ENCODE measurements around the gene EGFR.

Gene EGFR

DNA sequence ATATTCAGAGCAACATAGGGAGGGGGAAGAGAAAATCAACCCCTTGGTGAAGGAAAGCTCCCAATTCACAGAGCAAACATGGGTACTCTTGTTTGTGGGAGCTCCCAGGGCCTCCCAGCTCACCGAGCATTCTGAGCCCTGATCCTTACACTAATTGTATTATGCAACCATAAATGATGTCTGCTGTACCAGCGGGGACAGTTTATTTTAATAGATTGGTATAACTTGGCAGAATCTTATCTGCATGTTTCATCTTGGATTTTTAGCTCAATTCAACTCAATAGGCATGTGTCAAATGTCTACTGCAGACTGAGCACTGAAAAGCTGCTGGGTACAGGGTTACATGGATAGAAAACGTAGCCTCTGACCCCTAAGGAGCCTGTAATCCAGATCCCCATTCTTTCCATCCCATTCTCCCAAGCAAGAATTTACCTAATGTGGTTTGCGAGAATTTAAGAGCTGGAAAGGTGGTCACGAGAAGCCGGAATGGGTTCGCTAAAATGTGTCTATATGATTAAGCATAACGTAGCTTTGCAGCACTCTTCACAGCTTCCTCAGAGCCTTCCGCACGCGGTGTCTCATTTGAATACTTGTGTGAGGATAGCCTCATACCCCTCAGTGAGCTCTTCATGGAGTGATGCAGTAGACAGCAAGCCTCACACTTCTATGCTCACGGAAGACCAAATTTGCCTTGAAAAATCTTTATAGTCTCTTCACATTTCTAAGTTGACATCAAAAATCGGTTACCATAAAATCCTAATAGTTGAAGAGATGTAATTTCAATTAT is 18.3 kb downstream of the EGFR start:
- no peak for DNase-seq

DNA sequence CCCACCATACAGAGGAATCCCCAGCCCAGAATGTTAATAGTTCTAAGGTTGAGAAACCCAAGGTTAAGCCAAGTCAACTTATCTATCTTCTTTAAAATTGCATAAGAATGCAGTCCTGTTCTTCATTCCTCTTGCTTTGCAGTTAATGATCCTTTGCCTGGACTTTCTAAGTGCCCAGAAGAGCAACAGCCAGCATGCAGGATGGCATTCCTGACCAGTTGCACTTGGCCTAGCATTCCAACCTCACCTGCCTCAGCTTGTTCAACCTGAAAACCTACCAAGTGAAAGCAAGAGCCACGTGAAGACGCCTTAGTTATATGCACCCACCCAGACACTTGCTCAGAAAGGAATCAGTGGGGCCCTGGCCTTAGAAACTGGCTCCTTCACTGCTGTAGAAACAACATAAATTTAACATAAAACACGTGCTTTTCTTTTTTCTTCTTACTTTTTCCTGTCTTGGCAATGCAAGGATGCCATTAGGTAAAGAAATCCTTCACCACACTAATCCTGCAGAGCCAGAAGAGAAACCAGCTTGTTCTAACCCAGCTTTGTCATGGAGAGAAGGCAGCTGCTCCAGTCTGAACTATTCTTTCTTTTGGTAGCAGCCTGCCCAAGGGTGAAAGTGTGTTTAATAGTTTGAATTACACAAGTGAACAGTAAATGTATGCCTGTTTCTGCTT is 25.0 kb downstream of the EGFR start:
- no peak for DNase-seq

GRCh38 chr7:55044371-55044717 is 25.5 kb downstream of the EGFR start:
- no peak for DNase-seq

- no peak for DNase-seq
These were observed 26.0 kb downstream of the EGFR start for GRCh38 chr7:55044791-55045190.

DNA sequence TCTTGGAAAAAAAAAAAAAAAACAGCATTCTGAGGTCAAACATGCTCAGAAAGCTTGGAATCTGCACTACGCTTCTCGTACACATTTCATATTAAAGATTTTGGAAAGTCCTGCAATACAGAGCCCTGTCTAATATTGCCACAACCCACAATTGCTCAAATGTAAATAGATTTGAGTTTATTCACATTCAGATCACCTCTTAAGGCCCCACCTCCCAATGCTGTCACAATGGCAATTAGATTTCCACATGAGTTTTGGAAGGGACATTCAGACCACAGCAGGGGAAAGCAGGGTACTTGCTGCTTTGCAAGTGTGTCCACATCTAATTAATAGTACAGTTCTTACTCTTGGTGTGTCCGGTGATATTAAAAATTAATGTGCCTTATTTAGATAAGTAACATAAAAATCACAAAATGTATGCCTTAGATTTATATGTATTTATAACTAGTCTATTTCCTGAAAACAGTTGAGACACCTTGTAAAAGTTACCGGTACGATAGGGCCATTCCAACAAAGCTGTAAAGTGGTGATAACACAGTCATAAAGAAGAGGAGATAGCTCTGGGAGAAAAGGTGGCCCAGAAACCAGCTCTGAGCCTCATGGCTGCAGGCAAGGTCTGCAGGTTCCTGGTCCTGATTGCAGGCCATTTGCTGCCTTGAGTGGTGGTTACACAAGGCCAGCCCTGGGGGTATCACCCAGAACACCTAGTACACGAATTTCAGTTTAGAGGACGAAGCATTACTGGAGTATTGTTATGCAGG is 27.9 kb downstream of the EGFR start:
- DNase-seq, result no peak

DNA sequence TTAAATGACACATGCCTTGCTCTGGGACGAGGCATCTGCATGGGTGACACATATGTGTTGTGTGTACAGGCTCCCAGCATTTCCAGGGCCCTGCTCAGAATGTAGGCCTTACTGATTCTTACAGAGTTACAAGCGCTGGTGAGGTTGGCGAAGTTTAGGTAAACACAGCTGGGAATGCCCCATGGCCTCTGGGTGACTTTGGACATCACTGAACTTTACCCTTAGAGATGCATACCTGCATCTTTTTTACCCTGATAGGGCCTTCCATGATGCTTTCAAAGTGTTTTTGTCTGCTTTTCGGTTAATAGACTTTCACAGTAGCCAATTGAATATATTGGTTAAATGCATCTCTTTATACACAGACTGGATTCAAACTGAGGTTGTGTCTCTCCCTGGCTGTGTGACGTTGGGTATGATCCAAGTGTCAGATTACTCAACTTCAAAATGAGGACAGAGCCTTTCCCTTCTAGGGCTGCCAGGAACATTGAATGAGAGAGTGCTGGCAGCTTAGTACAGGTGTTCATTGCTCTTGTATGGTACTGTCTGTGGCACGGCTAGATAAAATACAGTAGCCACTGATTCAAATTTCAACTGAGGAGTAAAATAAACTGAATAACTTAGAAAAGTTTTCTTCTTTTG is 29.5 kb downstream of the EGFR start:
- DNase-seq, result no peak

DNA sequence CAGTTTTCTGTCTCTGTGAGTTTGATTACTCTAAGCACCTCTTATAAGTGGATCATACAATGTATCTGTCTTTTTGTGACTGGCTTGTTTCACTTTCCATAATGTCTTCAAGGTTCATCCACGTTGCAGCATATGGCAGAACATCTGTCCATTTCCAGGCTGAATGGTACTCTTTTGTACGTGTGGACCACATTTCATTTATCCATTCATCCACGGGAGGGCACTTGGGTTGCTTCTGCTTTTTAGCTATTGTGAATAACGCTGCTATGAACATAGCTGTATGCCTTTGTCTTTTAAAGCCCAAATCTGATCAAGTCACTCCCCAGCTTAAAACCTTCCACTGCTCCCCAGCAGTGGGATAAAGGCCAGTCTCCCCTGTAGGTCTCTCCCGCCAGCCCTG is 31.5 kb downstream of the EGFR start:
- no peak for DNase-seq

DNA sequence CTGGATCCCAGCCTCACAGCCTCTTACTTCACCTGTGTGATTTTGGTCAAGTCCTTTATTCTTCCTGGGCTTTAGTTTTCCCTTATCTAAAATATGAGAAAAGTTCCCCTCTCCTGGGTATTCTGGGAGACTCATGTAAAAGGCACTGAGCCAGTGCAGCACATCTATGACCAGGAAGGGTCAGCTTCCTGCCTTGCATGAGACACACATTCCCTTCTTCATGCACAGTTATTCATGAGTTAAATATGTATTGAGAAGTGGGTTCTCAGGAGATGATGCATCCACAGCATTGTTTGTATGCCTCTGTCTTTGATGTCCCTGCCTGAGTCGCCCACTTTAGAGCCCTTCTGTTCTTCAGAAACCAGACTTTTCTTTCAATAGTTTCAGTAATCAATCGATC is 33.3 kb downstream of the EGFR start:
- no peak for DNase-seq

GRCh38 chr7:55052741-55053427 is 34.1 kb downstream of the EGFR start:
- DNase-seq, result no peak

GRCh38 chr7:55053651-55054571 is 35.1 kb downstream of the EGFR start:
- no peak for DNase-seq

- DNase-seq, result no peak
These were observed 35.9 kb downstream of the EGFR start for GRCh38 chr7:55054758-55055157.

GRCh38 chr7:55055479-55055878 is 36.7 kb downstream of the EGFR start:
- no peak for DNase-seq

GRCh38 chr7:55056068-55056467 is 37.3 kb downstream of the EGFR start:
- DNase-seq, result no peak

GRCh38 chr7:55056577-55057480 is 38.0 kb downstream of the EGFR start:
- DNase-seq, result no peak

DNA sequence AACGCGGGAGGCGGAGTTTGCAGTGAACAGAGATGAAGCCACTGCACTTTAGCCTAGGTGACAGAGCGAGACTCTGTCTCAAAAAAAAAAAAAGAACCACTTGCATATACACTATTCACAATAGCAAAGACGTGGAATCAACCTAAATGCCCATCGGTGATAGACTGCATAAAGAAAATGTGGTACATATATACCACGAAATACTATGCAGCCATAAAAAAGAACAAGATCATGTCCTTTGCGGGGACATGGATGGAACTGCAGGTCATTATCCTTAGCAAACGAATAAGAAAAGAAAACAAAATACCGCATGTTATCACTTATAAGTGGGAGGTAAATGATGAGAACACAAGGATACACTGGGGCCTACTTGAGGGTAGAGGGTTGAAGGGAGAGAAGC is 39.5 kb downstream of the EGFR start:
- no peak for DNase-seq

DNA sequence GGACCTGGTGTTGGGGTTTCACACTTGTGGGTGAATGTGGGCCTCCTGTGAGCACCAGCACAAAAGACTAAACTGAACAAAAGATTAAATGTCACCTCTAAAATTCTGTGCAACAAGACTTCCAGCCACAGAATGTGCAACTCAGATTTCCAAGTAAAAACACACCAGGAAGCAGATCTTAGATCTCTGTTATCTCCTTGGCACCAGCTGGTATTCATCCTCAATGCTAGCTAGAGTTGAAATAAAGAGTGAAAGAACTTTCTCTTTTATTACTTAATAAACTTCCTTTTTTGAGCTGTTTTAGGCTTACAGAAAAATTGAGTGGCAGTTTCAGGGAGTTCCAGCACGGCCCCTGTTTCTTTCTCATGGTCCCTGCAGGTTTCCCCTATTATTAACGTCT is 40.2 kb downstream of the EGFR start:
- DNase-seq, result no peak

DNA sequence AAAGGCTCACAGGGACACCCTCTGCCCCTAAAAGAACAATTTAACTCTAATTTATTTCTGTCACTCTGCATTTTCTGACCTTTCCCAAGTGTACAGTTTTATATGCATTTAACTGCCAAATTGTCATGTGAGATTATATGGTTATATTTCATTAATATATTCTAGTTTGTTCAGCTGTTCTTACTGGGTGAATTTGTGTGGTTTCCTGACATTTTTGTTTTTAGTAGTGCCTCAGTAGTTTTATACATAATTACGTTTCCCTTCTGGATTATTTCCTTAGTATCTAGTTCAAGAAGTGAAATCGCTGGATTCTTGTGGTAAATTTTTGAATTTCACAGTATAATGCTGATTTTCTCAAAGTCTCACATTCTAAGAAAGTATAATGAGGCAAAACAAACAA is 41.3 kb downstream of the EGFR start:
- DNase-seq, result no peak

DNA sequence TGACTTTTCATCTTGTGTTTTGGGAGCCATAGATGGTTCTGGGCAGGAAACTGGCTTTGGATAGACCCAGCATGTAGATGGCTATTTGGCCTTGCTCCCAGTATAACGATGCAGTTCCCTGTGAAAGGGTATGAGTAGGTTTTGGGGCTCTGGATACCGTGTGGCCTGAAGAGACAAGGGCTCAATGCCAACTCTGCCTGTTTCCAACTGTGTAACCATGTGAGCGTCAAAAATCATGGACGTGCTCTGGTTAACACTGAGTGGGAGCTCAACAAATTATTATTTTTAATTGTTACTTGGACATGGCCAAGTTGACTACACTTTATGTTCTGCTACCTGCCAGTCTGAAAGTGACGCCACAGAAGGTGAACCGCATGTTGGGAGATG is 41.8 kb downstream of the EGFR start:
- DNase-seq, result no peak

GRCh38 chr7:55061726-55062499 is 43.1 kb downstream of the EGFR start:
- no peak for DNase-seq

GRCh38 chr7:55063061-55063460 is 44.2 kb downstream of the EGFR start:
- DNase-seq, result no peak

Data from T-helper 9 cell (primary cell).